ENCODE data around the gene AGAP1.

- TF ChIP-seq POLR2AphosphoS5 (IDR thresholded peaks at IDR 0.05; ENCODE audit: low read depth, low read length) (no peak), POLR2A (IDR thresholded peaks at IDR 0.05; ENCODE audit: low read depth, low read length) (no peak), TAF1 (IDR thresholded peaks at IDR 0.05; ENCODE audit: borderline replicate concordance, low read depth, low read length) (no peak)
These were observed 440.4 kb downstream of the AGAP1 start for GRCh38 chr2:235934059-235934773.

All from GM12892 (cell line).